K562 (cell line): ENCODE measurements around the gene UNC93B1. TPM values are rescaled to one million over a fixed set of nuclear protein-coding genes. Genes with fewer than 3 reads are reported as not detected.
"Not testable (repeated sequence)": the region's sequence is repeated elsewhere in the genome, so short reads cannot be mapped to it uniquely, and the experiment has no call there.

Experiments
- ATAC-seq: fragments of 200-7000 bp; cut with Tn5 transposase; 3 replicates; pipeline ENCODE4 v1.9.1; 2020; ENCODE audit warnings: moderate library complexity
- BruUV-seq: library from RNA; stranded (reverse); fragments of 400-500 nt; replicated peaks from 2 replicates; lab custom pipeline; 2021; lab: Mats Ljungman, UMichigan
- CTCF ChIA-PET: fragments of 300-600 bp; formaldehyde crosslinking; extraction: SDS; loops from one replicate; lab custom pipeline; 2021; ENCODE audit warnings: low intra/inter-chr PET ratio; lab: Yijun Ruan, JAX
- POLR2A ChIA-PET: fragments of 300-600, 350-650 bp; sonication (Branson Sonifier 250); formaldehyde crosslinking; extraction: SDS; loops from one replicate; lab custom pipeline; 2021; ENCODE audit warnings: antibody characterized with exemption, inconsistent platforms; lab: Yijun Ruan, JAX
- DNase-seq, 4 experiments: peaks; one replicate each; pipeline versions ENCODE4 v3.0.0 to v3.0.0-alpha.2; 2011 to 2018; ENCODE audit warnings: low spot score in 3 of 4, mixed read lengths in 3 of 4; ENCODE audit errors: extremely low read depth in 1 of 4
- FAIRE-seq: peaks from 2 replicates; lab custom pipeline; 2011; peaks lifted over from hg19 to GRCh38; lab: Jason Lieb, UNC
- H2AFZ ChIP-seq: 2 replicates; pipeline ENCODE4 v1.6.0; 2011; ENCODE audit warnings: low read depth, low read length, control low read depth, inconsistent platforms
- H3K27ac ChIP-seq: fragments of 200-600 bp; 3 replicates; pipeline ENCODE4 v1.8.0; 2011; ENCODE audit warnings: low read depth, mild to moderate bottlenecking, control low read depth, inconsistent platforms, low read length, moderate library complexity, mixed read lengths; ENCODE audit errors: extremely low read depth
- H3K27me3 ChIP-seq, 2 experiments: fragments of 300-600 bp in 1 of 2; 2 replicates in 1 of 2; 3 replicates in 1 of 2; pipeline versions ENCODE4 v1.6.0 to v1.8.0; 2011; ENCODE audit warnings: inconsistent platforms in 2 of 2, low read length in 2 of 2, mild to moderate bottlenecking in 1 of 2, mixed read lengths in 1 of 2, moderate library complexity in 1 of 2; ENCODE audit not compliant: control insufficient read depth in 2 of 2, insufficient read depth in 2 of 2
- H3K36me3 ChIP-seq: fragments of 300-600 bp; 3 replicates; pipeline ENCODE4 v1.8.0; 2011; ENCODE audit warnings: mild to moderate bottlenecking, low read length, inconsistent platforms; ENCODE audit not compliant: control insufficient read depth, insufficient read depth
- H3K4me1 ChIP-seq, 2 experiments: fragments of 200-600 bp in 1 of 2; replicated peaks in 1 of 2; 2 replicates in 1 of 2; 3 replicates in 1 of 2; pipeline versions ENCODE4 v1.5.1 to v1.8.0; 2011; ENCODE audit warnings: inconsistent platforms in 2 of 2, low read length in 2 of 2, mild to moderate bottlenecking in 1 of 2, mixed read lengths in 1 of 2, moderate library complexity in 1 of 2; ENCODE audit not compliant: control insufficient read depth in 2 of 2, insufficient read depth in 2 of 2
- H3K4me2 ChIP-seq: 2 replicates; pipeline ENCODE4 v1.6.1; 2011; ENCODE audit warnings: low read length, control low read depth, inconsistent platforms, mixed read lengths; ENCODE audit not compliant: insufficient read depth
- H3K4me3 ChIP-seq: fragments of 200-600 bp; sonication (generic), shearing (Covaris generic); 2 replicates; pipeline ENCODE4 v1.5.1; 2016; ENCODE audit warnings: control low read depth, inconsistent platforms
- H3K79me2 ChIP-seq: fragments of 200-600 bp; 3 replicates; pipeline ENCODE4 v1.8.0; 2011; ENCODE audit warnings: low read length, inconsistent platforms; ENCODE audit not compliant: control insufficient read depth, insufficient read depth
- H3K9ac ChIP-seq, 2 experiments: 2 replicates each; pipeline versions ENCODE4 v1.6.0 to v1.6.1; 2011; ENCODE audit warnings: low read depth in 2 of 2, low read length in 2 of 2, control low read depth in 1 of 2, inconsistent platforms in 1 of 2, mild to moderate bottlenecking in 1 of 2, mixed read lengths in 1 of 2; ENCODE audit not compliant: insufficient read depth in 1 of 2
- H3K9me1 ChIP-seq: one replicate; pipeline ENCODE4 v1.6.0; 2011; ENCODE audit warnings: inconsistent platforms, mild to moderate bottlenecking, low read length, moderate library complexity; ENCODE audit not compliant: control insufficient read depth, insufficient read depth
- H3K9me3 ChIP-seq: replicated peaks from 2 replicates; pipeline ENCODE4 v1.5.1; 2011; ENCODE audit warnings: low read depth, low read length, inconsistent platforms; ENCODE audit not compliant: control insufficient read depth, insufficient read depth
- H4K20me1 ChIP-seq: replicated peaks from 2 replicates; pipeline ENCODE4 v1.6.1; 2011; ENCODE audit warnings: low read length, inconsistent platforms, mixed read lengths; ENCODE audit not compliant: control insufficient read depth, insufficient read depth
- ZBTB33 ChIP-seq: sonication (generic); formaldehyde crosslinking; IDR thresholded peaks from 2 replicates; pipeline ENCODE4 v1.8.1; 2023; ENCODE audit warnings: mild to moderate bottlenecking, missing genetic modification reagents
- WGBS: fragments of 100-300 bp; shearing (Covaris generic); methylation state at CpG from one replicate; pipeline ENCODE4 v1.1.6; 2016; ENCODE audit warnings: low coverage, mixed read lengths; ENCODE audit not compliant: insufficient coverage; ENCODE audit errors: missing lambda C conversion rate; 5-methylcytosine and 5-hydroxymethylcytosine counted together
- in situ Hi-C: fragments of 300-500 bp; cut with MboI; formaldehyde crosslinking; loops from 4 replicates; pipeline ENCODE4 v1.15.0; 2018; ENCODE audit warnings: inconsistent platforms, mixed read lengths
- intact Hi-C: fragments of 100-400 bp; cut with micrococcal nuclease; formaldehyde crosslinking; loops from 2 replicates; pipeline ENCODE4 v1.14.2; 2022
- polyA plus RNA-seq, 8 experiments: library from polyadenylated mRNA; depleted of rRNA in 4 of 8; stranded (reverse) in 5 of 8; unstranded in 3 of 8; fragments of >200 nt; fragmentation: Nextera tagmentation in 2 of 8; fragmentation: Illumina TruSeq in 1 of 8; extraction: Ambion mirVana in 2 of 8; extraction: Trizol in 1 of 8; gene quantifications; 2 replicates each; pipeline versions ENCODE4 v1.2.1 to v1.2.3, GENCODE V29; 2011 to 2014; ENCODE audit warnings: inconsistent platforms in 1 of 8, missing spikeins in 1 of 8
- total RNA-seq, 7 experiments: library from RNA; depleted of rRNA in 6 of 7; stranded (reverse); fragments of >200 nt in 6 of 7; fragmentation: Illumina TruSeq in 2 of 7; extraction: Trizol in 2 of 7; gene quantifications; 2 replicates each; pipeline versions ENCODE4 v1.2.1 to v1.2.3, GENCODE V29; 2011 to 2021; ENCODE audit warnings: low replicate concordance in 1 of 7

The UNC93B1 gene
- total and polyA plus RNA-seq, 9 of the 15 experiments (the other 6 are each of a cell fraction or from before 2014, with no cell fraction given): 0.10 to 13.6 (median 6.5) TPM

GRCh38 chr11:67995579-67995978 is 8.3 kb downstream of the UNC93B1 start:
- TF ChIP-seq ZBTB33: peak; percentile 84
- POLR2A ChIA-PET, intact Hi-C loops, H3K9me3 ChIP-seq, BruUV-seq, in situ Hi-C loops, DNase-seq, H3K36me3 ChIP-seq, H3K79me2 ChIP-seq, H2AFZ ChIP-seq, FAIRE-seq, H3K27me3 ChIP-seq, H3K9ac ChIP-seq, H3K9me1 ChIP-seq, H3K4me3 ChIP-seq, H4K20me1 ChIP-seq, ATAC-seq, H3K4me2 ChIP-seq, H3K27ac ChIP-seq: not testable (repeated sequence)
- 80% methylated on average over 6 of the region's 14 CpGs for WGBS
- CTCF ChIA-PET: interaction anchor here (0.9 kb wide), 1 partner anchor 261 kb away, joined by 3 read pairs; no protein-coding TSS in a partner anchor
- H3K4me1 ChIP-seq: peaks cover 8 to 38% of the 10 kb centered on the region in 2 experiments; a peak in 4 of 5 replicates

- H4K20me1 ChIP-seq, DNase-seq, intact Hi-C loops, H3K9me3 ChIP-seq, H2AFZ ChIP-seq, H3K4me3 ChIP-seq, ATAC-seq, BruUV-seq, H3K79me2 ChIP-seq, H3K4me2 ChIP-seq, H3K9ac ChIP-seq, in situ Hi-C loops, H3K27ac ChIP-seq, H3K36me3 ChIP-seq, H3K9me1 ChIP-seq, H3K27me3 ChIP-seq, POLR2A ChIA-PET, CTCF ChIA-PET, FAIRE-seq: not testable (repeated sequence)
- WGBS: 80% methylated on average over 3 of the region's 3 CpGs
- H3K4me1 ChIP-seq: peaks cover 8 to 38% of the 10 kb centered on the region in 2 experiments; a peak in 4 of 5 replicates
Observed at GRCh38 chr11:67995129-67995528, 8.8 kb downstream of the UNC93B1 start.

- H3K27me3 ChIP-seq, H3K27ac ChIP-seq, H3K4me3 ChIP-seq, ATAC-seq, H2AFZ ChIP-seq, CTCF ChIA-PET, H3K9ac ChIP-seq, intact Hi-C loops, in situ Hi-C loops, FAIRE-seq, H3K9me1 ChIP-seq, H3K9me3 ChIP-seq, DNase-seq, H3K79me2 ChIP-seq, H4K20me1 ChIP-seq, H3K4me2 ChIP-seq, H3K36me3 ChIP-seq, BruUV-seq: not testable (repeated sequence)
- peaks cover 8 to 37% of the 10 kb centered on the region in 2 experiments; a peak in 4 of 5 replicates for H3K4me1 ChIP-seq
- POLR2A ChIA-PET: interaction anchor here (0.6 to 1.2 kb wide), 2 partner anchors 42 to 44 kb away, joined by 3 read pairs; no protein-coding TSS in a partner anchor
- 60% methylated on average over 4 of the region's 5 CpGs for WGBS
Observed at GRCh38 chr11:67994387-67994786, 9.5 kb downstream of the UNC93B1 start.
